PC-3 (cell line): Measurements from ENCODE around the gene PPP2CA. TPM values are rescaled to one million over a fixed set of nuclear protein-coding genes. Genes with fewer than 3 reads are reported as not detected.

Source experiments
- ATAC-seq: fragments of 200-7000 bp; cut with Tn5 transposase; 2 replicates; pipeline ENCODE4 v1.9.1; 2020; ENCODE audit warnings: mild to moderate bottlenecking, moderate library complexity
- BruUV-seq: library from RNA; stranded (reverse); fragments of 400-500 nt; replicated peaks from 2 replicates; lab custom pipeline; 2021; lab: Mats Ljungman, UMichigan
- CTCF ChIA-PET: fragments of 300-600 bp; sonication (Branson Sonifier 250); formaldehyde crosslinking; loops from one replicate; lab custom pipeline; 2022; ENCODE audit warnings: antibody characterized with exemption; lab: Charles Lee
- POLR2A ChIA-PET: fragments of 300-600 bp; sonication (Branson Sonifier 250); formaldehyde crosslinking; loops from one replicate; lab custom pipeline; 2022; ENCODE audit warnings: antibody characterized with exemption; ENCODE audit not compliant: unreplicated experiment; lab: Charles Lee
- DNase-seq: peaks from one replicate; pipeline ENCODE4 v3.0.0-alpha.2; 2015
- H2AFZ ChIP-seq: fragments of 300-600 bp; sonication (generic); 2 replicates; pipeline ENCODE4 v1.6.0; 2016; ENCODE audit warnings: antibody characterized with exemption, low read length
- H3F3A ChIP-seq: fragments of 300-600 bp; sonication (generic); one replicate; pipeline ENCODE4 v1.6.0; 2017; ENCODE audit warnings: antibody characterized with exemption, low read length, control low read depth, mild to moderate bottlenecking; ENCODE audit not compliant: unreplicated experiment
- H3K27ac ChIP-seq: fragments of 300-600 bp; sonication (generic); 2 replicates; pipeline ENCODE4 v1.5.1; 2016; ENCODE audit warnings: mild to moderate bottlenecking, low read length
- H3K27me3 ChIP-seq: fragments of 300-600 bp; sonication (generic); 2 replicates; pipeline ENCODE4 v1.6.1; 2016; ENCODE audit warnings: low read length, mixed read lengths
- H3K36me3 ChIP-seq: fragments of 300-600 bp; sonication (generic); 2 replicates; pipeline ENCODE4 v1.6.1; 2016; ENCODE audit warnings: low read depth, mixed run types, low read length, mixed read lengths
- H3K4me1 ChIP-seq: fragments of 300-600 bp; sonication (generic); 2 replicates; pipeline ENCODE4 v1.5.1; 2016; ENCODE audit warnings: low read length; ENCODE audit not compliant: insufficient read depth
- H3K4me2 ChIP-seq: fragments of 300-600 bp; sonication (generic); 2 replicates; pipeline ENCODE4 v1.6.0; 2016; ENCODE audit warnings: low read length
- H3K4me3 ChIP-seq: fragments of 300-600 bp; sonication (generic); 2 replicates; pipeline ENCODE4 v1.5.1; 2016; ENCODE audit warnings: mild to moderate bottlenecking, low read length, mixed read lengths
- H3K79me2 ChIP-seq: fragments of 300-600 bp; sonication (generic); 2 replicates; pipeline ENCODE4 v1.6.1; 2017; ENCODE audit warnings: low read length, mixed read lengths
- H3K9ac ChIP-seq: fragments of 300-600 bp; sonication (generic); 2 replicates; pipeline ENCODE4 v1.6.0; 2016; ENCODE audit warnings: mild to moderate bottlenecking, low read length
- H3K9me2 ChIP-seq: fragments of 300-600 bp; sonication (generic); replicated peaks from 2 replicates; pipeline ENCODE4 v1.6.1; 2016; ENCODE audit warnings: mixed run types, low read length, mixed read lengths
- H3K9me3 ChIP-seq: fragments of 300-600 bp; sonication (generic); 2 replicates; pipeline ENCODE4 v1.6.1; 2016; ENCODE audit warnings: low read length, mixed read lengths
- H4K20me1 ChIP-seq: fragments of 300-600 bp; sonication (generic); 2 replicates; pipeline ENCODE4 v1.6.1; 2016; ENCODE audit warnings: low read length, mixed read lengths
- EZH2 ChIP-seq: fragments of 300-600 bp; sonication (generic); IDR thresholded peaks from one replicate; pipeline ENCODE4 v1.6.1; 2017; ENCODE audit warnings: antibody characterized with exemption, mild to moderate bottlenecking, low read length; ENCODE audit not compliant: unreplicated experiment
- EZH2phosphoT487 ChIP-seq: fragments of 300-600 bp; sonication (generic); IDR thresholded peaks from 2 replicates; pipeline ENCODE4 v1.6.1; 2018; ENCODE audit warnings: mild to moderate bottlenecking, antibody characterized with exemption, low read length, borderline replicate concordance
- intact Hi-C: fragments of 100-400 bp; cut with micrococcal nuclease; formaldehyde crosslinking; loops from 2 replicates; pipeline ENCODE4 v1.9.0; 2023
- total RNA-seq: library from RNA; depleted of rRNA; stranded (reverse); fragments of >200 nt; gene quantifications from 2 replicates; pipeline ENCODE4 v1.2.3, GENCODE V29; 2014
- TF ChIP-seq, protein P1 (sequence below): fragments of 300-600 bp; sonication (generic); conservative IDR thresholded peaks from 2 replicates; pipeline ENCODE4 v1.5.1; 2017; ENCODE audit warnings: antibody characterized with exemption, low read depth, mild to moderate bottlenecking, low read length

PPP2CA gene
- total RNA-seq, 1 experiment from 2014 or later = 184 TPM

DNA sequence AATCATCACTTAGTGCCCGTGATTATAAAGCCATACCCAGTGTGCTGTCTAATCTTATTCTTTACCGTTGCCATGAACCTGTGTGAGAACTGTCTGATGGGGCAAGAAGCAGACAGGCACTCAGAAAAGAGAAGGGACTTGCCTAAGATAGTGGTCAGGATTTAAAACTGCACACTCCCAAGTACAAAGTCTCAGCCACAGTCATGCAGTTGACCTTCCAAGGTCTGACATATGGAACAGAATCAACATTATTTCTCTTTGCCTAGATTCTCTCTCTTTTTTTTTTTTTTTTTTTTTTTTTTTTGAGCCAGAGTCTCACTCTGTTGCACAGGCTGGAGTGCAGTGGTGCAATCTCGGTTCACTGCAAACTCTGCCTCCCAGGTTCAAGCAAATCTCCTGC, 1.9 kb upstream of the PPP2CA start:
- H3K27me3 ChIP-seq = no peaks in the 10 kb centered on the region
- POLR2A ChIA-PET = no interaction called here
- peaks cover 46% of the 10 kb centered on the region for H3K79me2 ChIP-seq
- no TSS peak for BruUV-seq
- H3K9me3 ChIP-seq = no peaks in the 10 kb centered on the region
- H3K4me1 ChIP-seq = peaks cover 16% of the 10 kb centered on the region
- H3K4me2 ChIP-seq = no peak overlapping the region
- no peaks in the 10 kb centered on the region for H3K9me2 ChIP-seq
- no peak overlapping the region for H3K9ac ChIP-seq
- CTCF ChIA-PET = no interaction called here
- no peak overlapping the region for H3K4me3 ChIP-seq
- 0 out of 2 replicates have a peak, but pooled peaks cover 8% of the 10 kb centered on the region for H3K36me3 ChIP-seq
- H3F3A ChIP-seq = no peaks in the 10 kb centered on the region
- no peak overlapping the region for H3K27ac ChIP-seq
- intact Hi-C loops = loop anchor here (2.0 kb wide), 1 partner anchor 51 kb away; no protein-coding TSS in a partner anchor
- TF ChIP-seq EZH2 (no peak), EZH2phosphoT487 (no peak)
- TF ChIP-seq, protein P1, sequence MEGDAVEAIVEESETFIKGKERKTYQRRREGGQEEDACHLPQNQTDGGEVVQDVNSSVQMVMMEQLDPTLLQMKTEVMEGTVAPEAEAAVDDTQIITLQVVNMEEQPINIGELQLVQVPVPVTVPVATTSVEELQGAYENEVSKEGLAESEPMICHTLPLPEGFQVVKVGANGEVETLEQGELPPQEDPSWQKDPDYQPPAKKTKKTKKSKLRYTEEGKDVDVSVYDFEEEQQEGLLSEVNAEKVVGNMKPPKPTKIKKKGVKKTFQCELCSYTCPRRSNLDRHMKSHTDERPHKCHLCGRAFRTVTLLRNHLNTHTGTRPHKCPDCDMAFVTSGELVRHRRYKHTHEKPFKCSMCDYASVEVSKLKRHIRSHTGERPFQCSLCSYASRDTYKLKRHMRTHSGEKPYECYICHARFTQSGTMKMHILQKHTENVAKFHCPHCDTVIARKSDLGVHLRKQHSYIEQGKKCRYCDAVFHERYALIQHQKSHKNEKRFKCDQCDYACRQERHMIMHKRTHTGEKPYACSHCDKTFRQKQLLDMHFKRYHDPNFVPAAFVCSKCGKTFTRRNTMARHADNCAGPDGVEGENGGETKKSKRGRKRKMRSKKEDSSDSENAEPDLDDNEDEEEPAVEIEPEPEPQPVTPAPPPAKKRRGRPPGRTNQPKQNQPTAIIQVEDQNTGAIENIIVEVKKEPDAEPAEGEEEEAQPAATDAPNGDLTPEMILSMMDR = no peak
- no peak overlapping the region for H2AFZ ChIP-seq
- peaks cover 21% of the 10 kb centered on the region for H4K20me1 ChIP-seq
- ATAC-seq (no peak), DNase-seq (no peak)

DNA sequence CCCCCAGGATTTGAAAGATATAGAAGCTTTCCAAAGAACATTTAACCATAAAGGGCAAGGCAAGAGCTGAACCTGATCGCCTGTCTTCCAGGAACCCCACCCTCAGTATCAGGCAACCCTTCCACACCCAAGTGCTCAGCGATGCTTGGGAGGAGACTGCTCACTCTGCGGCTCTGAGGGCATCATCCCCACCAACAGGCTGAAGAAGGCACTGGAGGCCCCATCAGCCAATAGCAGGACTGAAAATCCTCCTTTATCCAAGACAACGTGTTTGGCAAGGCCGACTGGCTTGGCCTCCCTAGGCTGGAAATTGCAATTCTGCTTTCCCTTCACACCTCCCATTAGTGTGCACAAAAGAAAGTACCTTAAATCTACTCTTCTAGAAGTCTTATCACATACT, 1.4 kb upstream of the PPP2CA start:
- no peaks in the 10 kb centered on the region for H3K9me2 ChIP-seq
- intact Hi-C loops = loop anchor here (2.0 kb wide), 1 partner anchor 52 kb away; no protein-coding TSS in a partner anchor
- H3K36me3 ChIP-seq = 0 out of 2 replicates have a peak, but pooled peaks cover 8% of the 10 kb centered on the region
- peak overlapping the region; percentile 100; the same call in 1 of the 2 replicates for H3K9ac ChIP-seq
- BruUV-seq = no TSS peak
- no peaks in the 10 kb centered on the region for H3K9me3 ChIP-seq
- peak overlapping the region; percentile 100 for H3K4me3 ChIP-seq
- TF ChIP-seq EZH2phosphoT487 (no peak), EZH2 (no peak)
- TF ChIP-seq, protein P1 = no peak
- peaks cover 51% of the 10 kb centered on the region for H3K79me2 ChIP-seq
- POLR2A ChIA-PET = no interaction called here
- no peak overlapping the region for H2AFZ ChIP-seq
- DNase-seq (no peak), ATAC-seq (no peak)
- H3K4me1 ChIP-seq = peaks cover 18% of the 10 kb centered on the region
- H3K27ac ChIP-seq = no peak overlapping the region
- H3K4me2 ChIP-seq = peak overlapping the region; percentile 87
- no peaks in the 10 kb centered on the region for H3K27me3 ChIP-seq
- peaks cover 27% of the 10 kb centered on the region for H4K20me1 ChIP-seq
- CTCF ChIA-PET = no interaction called here
- H3F3A ChIP-seq = no peaks in the 10 kb centered on the region

GRCh38 chr5:134226441-134227192, 744 bp upstream of the PPP2CA start:
- Histone ChIP-seq H3K27ac (peak overlapping the region; percentile 96), H3K36me3 (0 out of 2 replicates have a peak, but pooled peaks cover 8% of the 10 kb centered on the region), H3K4me1 (peaks cover 22% of the 10 kb centered on the region), H3K4me2 (peak overlapping the region; percentile 87), H3K27me3 (no peaks in the 10 kb centered on the region), H2AFZ (peak overlapping the region; percentile 93), H3K9ac (peak overlapping the region; percentile 100), H3K9me2 (no peaks in the 10 kb centered on the region), H3K9me3 (no peaks in the 10 kb centered on the region), H4K20me1 (peaks cover 33% of the 10 kb centered on the region), H3F3A (no peaks in the 10 kb centered on the region), H3K4me3 (peak overlapping the region; percentile 100), H3K79me2 (peaks cover 58% of the 10 kb centered on the region)
- CTCF ChIA-PET = interaction anchor here (0.6 kb wide), 2 partner anchors 19 to 280 kb away, joined by 3 read pairs; no protein-coding TSS in a partner anchor
- DNase-seq = no peak
- TF ChIP-seq EZH2 = no peak
- no peak for TF ChIP-seq EZH2phosphoT487
- TF ChIP-seq, protein P1 = no peak
- ATAC-seq = peak; percentile 56
- TSS peak; percentile 82 for BruUV-seq
- intact Hi-C loops = loop anchor here (1.0 to 2.0 kb wide), 3 partner anchors 19 to 63 kb away; no protein-coding TSS in a partner anchor
- POLR2A ChIA-PET = interaction anchor here (0.5 to 2.4 kb wide), 8 partner anchors 9 to 1193 kb away, joined by 3 to 16 read pairs (median 5); no protein-coding TSS in a partner anchor
